ENCODE data around the gene EMILIN3. TPM values are rescaled to one million over a fixed set of nuclear protein-coding genes. Genes with fewer than 3 reads are reported as not detected.

Gene EMILIN3
- total RNA-seq, 4 donors from 2014 or later, result 0.20 to 0.33 (median 0.20) TPM; not detected in 1

DNA sequence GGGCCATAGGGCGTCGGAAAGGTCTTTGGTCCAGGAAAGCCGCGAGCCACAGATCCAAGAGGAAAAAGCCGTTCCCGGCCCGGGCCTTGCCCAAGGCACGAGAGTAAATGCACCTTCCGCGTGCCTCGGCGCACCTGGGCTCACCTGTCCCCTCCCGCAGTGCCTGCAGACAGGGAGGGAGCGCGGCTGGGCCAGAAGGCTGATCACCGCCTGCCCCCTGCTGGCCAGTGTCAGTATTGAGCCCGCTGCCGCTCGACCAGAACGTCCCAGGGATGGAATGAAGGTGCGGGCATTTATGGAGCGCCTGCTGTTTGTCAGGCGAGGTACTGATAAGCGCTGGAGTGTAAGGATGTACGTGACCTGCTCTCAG lies 26.7 kb downstream of the EMILIN3 start:
- intact Hi-C loops (cut with DNase I; ENCODE audit: low total_unique reads), result loop anchor here (1.0 to 5.0 kb wide), 6 partner anchors 71 to 373 kb away; no protein-coding TSS in a partner anchor
- TF ChIP-seq, protein P1, sequence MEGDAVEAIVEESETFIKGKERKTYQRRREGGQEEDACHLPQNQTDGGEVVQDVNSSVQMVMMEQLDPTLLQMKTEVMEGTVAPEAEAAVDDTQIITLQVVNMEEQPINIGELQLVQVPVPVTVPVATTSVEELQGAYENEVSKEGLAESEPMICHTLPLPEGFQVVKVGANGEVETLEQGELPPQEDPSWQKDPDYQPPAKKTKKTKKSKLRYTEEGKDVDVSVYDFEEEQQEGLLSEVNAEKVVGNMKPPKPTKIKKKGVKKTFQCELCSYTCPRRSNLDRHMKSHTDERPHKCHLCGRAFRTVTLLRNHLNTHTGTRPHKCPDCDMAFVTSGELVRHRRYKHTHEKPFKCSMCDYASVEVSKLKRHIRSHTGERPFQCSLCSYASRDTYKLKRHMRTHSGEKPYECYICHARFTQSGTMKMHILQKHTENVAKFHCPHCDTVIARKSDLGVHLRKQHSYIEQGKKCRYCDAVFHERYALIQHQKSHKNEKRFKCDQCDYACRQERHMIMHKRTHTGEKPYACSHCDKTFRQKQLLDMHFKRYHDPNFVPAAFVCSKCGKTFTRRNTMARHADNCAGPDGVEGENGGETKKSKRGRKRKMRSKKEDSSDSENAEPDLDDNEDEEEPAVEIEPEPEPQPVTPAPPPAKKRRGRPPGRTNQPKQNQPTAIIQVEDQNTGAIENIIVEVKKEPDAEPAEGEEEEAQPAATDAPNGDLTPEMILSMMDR (IDR thresholded peaks at IDR 0.05 in 4 of 5, conservative IDR thresholded peaks at IDR 0.05 in 1 of 5), result peak; percentile 98 to 100 (median 99)
- no peak for TF ChIP-seq POLR2A (IDR thresholded peaks at IDR 0.05)
- Histone ChIP-seq H3K27ac (peak overlapping the region; percentile 65 to 77 (median 70)), H3K36me3 (no peaks in the 10 kb centered on the region), H3K9me3 (no peaks in the 10 kb centered on the region), H3K27me3 (no peaks in the 10 kb centered on the region), H3K4me3 (peak overlapping the region; percentile 23 to 52 (median 40)), H3K4me1 (peaks cover 6 to 8% of the 10 kb centered on the region in 2 donors)
- in situ Hi-C loops (cut with MboI; ENCODE audit: low sequenced_read_pairs in 4 of 4), result loop anchor here (5.0 to 25.0 kb wide), 5 partner anchors 105 to 355 kb away; no protein-coding TSS in a partner anchor
- DNase-seq, result peak; percentile 60 to 71
- peak; percentile 73 to 74 for ATAC-seq

DNA sequence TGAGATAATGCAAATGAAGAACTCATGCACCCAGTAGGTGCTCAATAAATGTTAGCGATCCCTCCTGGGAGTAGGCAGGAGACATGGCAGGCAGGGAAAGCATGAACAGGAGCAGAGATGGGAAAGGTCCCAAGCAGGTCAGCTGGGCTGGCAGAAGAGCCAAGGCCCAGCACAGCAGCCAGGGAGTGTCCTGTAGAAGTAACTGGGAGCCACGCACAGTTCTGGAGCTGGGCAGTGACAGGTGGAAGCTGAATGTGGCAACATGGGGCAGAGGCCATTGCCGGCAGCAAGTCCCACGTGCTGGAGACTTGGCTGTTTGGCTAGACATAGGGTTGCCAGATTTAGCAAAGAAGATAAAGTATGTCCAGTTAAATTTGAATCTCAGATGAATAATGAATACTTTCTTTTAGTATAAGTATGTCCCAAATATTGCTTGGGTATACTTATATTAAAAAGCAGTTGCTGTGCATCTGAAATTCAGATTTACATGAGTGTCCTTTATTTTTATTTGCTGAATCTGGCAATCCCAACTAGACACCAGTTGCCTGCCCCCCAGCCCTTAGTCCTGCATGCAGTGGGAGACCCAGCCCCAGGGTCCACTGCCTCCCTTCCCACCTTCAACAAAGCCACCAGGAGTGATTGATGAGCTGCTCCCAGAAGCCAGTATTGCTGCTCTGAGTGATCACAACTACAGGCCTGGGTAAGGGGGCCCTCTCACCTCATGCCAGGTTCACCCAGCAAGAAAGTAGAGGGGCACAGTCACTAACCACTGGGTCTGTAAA lies 29.7 kb downstream of the EMILIN3 start:
- Histone ChIP-seq H3K36me3 (no peaks in the 10 kb centered on the region), H3K4me1 (peaks cover 8% of the 10 kb centered on the region in 2 donors), H3K4me3 (no peak overlapping the region), H3K27ac (peak overlapping the region in 2 of 4 donors; percentile 16 to 24), H3K9me3 (no peaks in the 10 kb centered on the region), H3K27me3 (no peaks in the 10 kb centered on the region)
- DNase-seq (peak; percentile 62 to 80), ATAC-seq (peak; percentile 56 to 70)
- TF ChIP-seq POLR2A (IDR thresholded peaks at IDR 0.05), result no peak
- TF ChIP-seq, protein P1 (IDR thresholded peaks at IDR 0.05 in 4 of 5, conservative IDR thresholded peaks at IDR 0.05 in 1 of 5), result no peak
- in situ Hi-C loops (cut with MboI; ENCODE audit: low sequenced_read_pairs in 4 of 4), result loop anchor here (5.0 to 25.0 kb wide), 4 partner anchors 102 to 350 kb away; no protein-coding TSS in a partner anchor
- intact Hi-C loops (cut with DNase I; ENCODE audit: low total_unique reads), result loop anchor here (2.0 kb wide), 1 partner anchor 20 kb away; the partner anchor contains the start of gene ZHX3

DNA sequence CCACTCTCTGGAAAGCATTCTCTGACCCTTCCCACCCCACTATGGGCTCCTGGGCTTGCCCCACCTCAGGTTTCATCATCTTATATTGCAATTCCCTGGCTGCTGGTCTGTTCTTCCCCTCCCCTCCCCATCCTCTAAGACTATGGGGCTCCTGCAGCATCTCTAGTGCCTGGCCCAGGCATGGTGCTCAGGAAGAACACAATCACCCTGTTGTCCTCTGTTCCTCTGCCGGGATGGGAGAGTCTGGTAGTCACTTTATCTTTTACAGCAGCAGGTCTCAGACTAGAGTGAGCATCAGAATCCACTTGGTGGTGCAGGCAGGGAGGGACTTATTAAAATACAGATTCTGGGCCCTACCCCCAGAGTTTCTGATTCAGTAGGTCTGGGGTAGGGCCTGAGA lies 31.0 kb downstream of the EMILIN3 start:
- intact Hi-C loops (cut with DNase I; ENCODE audit: low total_unique reads) (no loop called here), in situ Hi-C loops (cut with MboI; ENCODE audit: low sequenced_read_pairs in 4 of 4) (loop anchor here (5.0 to 25.0 kb wide), 4 partner anchors 101 to 348 kb away; no protein-coding TSS in a partner anchor)
- DNase-seq (peak in 1 of 2 donors; percentile 3), ATAC-seq (no peak)
- Histone ChIP-seq H3K27me3 (no peaks in the 10 kb centered on the region), H3K4me1 (peaks cover 4 to 8% of the 10 kb centered on the region in 2 donors), H3K9me3 (no peaks in the 10 kb centered on the region), H3K36me3 (no peaks in the 10 kb centered on the region), H3K4me3 (no peak overlapping the region), H3K27ac (peak overlapping the region; percentile 46 to 68 (median 66))
- TF ChIP-seq POLR2A (IDR thresholded peaks at IDR 0.05), result no peak
- TF ChIP-seq, protein P1 (IDR thresholded peaks at IDR 0.05 in 4 of 5, conservative IDR thresholded peaks at IDR 0.05 in 1 of 5), result no peak

DNA sequence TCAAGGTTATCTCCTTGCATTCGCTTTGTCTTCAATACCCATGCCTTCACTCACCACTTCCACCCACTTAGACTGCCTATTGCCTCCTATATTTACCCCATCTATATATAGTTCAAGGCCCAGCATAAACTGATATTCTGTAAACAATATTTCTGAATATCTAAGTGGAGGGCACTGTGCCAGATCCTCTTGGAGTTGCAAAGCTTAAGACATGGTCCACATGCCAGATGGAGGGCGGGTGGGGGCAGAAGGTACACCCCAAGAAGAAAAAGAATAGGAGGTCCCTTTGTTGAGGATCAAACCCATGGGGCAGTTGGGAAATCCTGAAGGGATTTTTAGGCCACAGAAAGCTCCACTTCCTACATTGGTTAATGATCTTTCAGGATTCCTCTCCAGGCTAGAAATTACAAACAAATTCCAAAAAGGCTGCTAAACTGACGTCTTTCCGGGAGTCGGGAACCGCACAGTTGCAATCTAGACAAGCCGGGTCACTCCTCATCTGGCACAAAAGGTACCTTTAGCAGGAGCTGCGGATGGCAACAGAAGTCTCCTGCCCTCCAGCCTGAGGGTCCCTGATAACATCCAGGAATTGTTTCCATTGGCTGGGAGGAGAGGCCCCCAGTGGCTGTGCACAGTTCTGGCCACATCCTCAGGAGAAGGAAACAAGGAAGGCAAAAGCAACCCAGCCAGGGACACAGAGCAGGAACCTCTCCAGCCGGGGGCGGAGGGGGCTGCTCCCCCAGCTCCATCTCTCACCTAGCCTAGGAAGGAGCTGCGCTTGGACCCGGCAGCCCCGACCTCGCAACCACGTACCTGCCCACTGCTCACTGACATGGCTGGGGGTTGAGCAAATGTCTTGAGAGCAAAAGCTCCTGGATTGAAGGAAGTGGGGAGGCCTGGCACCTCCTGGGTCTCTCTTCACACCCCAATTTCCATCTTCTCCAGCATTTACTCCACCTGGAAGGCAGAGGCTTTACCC lies 31.9 kb downstream of the EMILIN3 start:
- in situ Hi-C loops (cut with MboI; ENCODE audit: low sequenced_read_pairs in 4 of 4), result loop anchor here (5.0 to 25.0 kb wide), 5 partner anchors 92 to 347 kb away; no protein-coding TSS in a partner anchor
- peak overlapping the region; percentile 46 to 68 (median 66) for H3K27ac ChIP-seq
- TF ChIP-seq, protein P1 (IDR thresholded peaks at IDR 0.05 in 4 of 5, conservative IDR thresholded peaks at IDR 0.05 in 1 of 5), result no peak
- TF ChIP-seq POLR2A (IDR thresholded peaks at IDR 0.05), result no peak
- H3K9me3 ChIP-seq, result no peaks in the 10 kb centered on the region
- H3K36me3 ChIP-seq, result no peaks in the 10 kb centered on the region
- no peaks in the 10 kb centered on the region for H3K27me3 ChIP-seq
- intact Hi-C loops (cut with DNase I; ENCODE audit: low total_unique reads), result no loop called here
- peak in 1 of 2 donors; percentile 5 for ATAC-seq
- H3K4me3 ChIP-seq, result no peak overlapping the region
- DNase-seq, result no peak
- peaks cover 8 to 9% of the 10 kb centered on the region in 2 donors for H3K4me1 ChIP-seq
